ENCODE measurements around the gene ODAM. TPM values are rescaled to one million over a fixed set of nuclear protein-coding genes. Genes with fewer than 3 reads are reported as not detected.
"Not testable (repeated sequence)": the region's sequence is repeated elsewhere in the genome, so short reads cannot be mapped to it uniquely, and the experiment has no call there.

The ODAM gene, protein sequence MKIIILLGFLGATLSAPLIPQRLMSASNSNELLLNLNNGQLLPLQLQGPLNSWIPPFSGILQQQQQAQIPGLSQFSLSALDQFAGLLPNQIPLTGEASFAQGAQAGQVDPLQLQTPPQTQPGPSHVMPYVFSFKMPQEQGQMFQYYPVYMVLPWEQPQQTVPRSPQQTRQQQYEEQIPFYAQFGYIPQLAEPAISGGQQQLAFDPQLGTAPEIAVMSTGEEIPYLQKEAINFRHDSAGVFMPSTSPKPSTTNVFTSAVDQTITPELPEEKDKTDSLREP
- not detected for total RNA-seq
- long read RNA-seq, partial matches to known transcripts: 0 of 1 reads
- long read RNA-seq, other reads (novel, unspliced or antisense): 1 of 1 reads

DNA sequence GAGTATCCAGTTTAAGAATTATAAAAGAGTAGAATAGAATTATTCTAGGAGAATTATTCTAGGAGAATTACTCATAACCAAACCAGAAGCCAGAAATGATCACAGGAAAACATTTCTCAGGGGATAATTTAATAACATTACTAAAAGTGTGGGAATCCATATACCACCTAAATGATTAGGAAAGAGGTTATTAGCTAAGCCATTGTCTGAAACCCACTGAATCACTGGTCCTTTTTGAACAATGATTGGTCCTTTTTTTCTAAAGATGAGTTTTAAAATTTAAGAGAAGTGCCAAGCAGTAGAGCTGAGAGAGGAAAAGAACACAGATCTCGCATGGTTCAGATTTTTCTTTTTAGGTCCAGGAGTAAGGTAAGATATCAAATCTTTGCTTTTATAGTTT, at the start of gene ODAM:
Gene ODAM, plus strand, starts transcription at position 301 of the 400 bp plus-strand sequence. CDS start 819 bp downstream, outside the sequence.
- DNase-seq (no peak), ATAC-seq (no peak)
- intact Hi-C loops (cut with DNase I, micrococcal nuclease): no loop called here

DNA sequence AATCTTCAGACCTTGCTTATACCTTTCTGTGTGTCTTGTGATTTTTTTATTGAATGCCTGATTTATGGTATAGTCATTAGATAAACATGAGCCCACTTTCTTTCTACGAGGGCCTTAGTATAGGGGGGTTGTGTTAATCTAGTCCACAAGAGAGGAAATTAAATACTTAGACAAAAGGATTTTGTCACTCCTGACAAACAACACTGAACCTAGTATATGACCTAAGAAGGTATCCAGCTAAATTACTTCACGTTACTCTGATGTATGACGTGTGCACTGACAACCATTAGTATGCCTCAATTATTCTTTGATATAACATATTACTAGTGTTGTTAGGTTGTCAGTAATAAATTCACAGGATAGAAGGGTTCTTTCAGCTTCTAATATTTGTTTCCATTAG, 44.3 kb upstream of the ODAM start:
- intact Hi-C loops (cut with DNase I, micrococcal nuclease): no loop called here
- ATAC-seq (no peak), DNase-seq (no peak)

DNA sequence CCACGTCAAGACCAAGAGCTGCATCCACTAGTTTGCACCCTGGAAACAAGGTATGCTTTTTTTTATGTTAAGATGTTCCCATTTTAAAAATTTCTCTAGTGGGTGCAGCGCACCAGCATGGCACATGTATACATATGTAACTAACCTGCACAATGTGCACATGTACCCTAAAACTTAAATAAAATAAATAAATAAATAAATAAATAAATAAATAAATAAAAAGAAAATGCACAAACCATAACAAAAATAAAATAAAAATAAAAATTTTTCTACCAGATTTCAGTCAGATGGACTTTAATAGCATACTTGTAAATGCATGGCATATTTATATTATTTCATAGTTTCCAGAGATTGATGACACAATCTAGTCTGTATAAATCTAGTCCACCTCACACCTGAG, 43.4 kb upstream of the ODAM start:
- intact Hi-C loops (cut with DNase I, micrococcal nuclease): no loop called here
- DNase-seq (no peak), ATAC-seq (no peak)

DNA sequence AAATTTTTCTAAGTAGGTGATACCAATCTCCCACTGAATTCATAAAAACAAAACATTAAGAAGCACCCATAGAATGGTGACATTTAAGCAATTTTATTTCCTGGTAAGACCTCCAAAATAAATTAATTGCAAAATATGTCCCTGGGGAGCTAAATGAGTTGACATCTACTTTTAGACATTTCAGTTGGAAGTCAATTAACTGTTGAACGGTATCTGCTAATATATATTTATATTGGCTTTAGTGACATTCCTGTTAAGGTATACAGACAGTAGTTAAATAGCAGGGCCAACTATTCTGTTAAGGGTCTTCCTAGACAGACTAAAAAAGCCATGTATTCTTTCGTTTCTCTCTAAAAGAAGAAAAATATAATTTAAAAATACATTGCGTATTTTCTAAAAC, 41.6 kb upstream of the ODAM start, which contains the start of gene PRR27:
Gene PRR27, plus strand, starts transcription at position 301 of the 400 bp plus-strand sequence. CDS start 139 bp downstream, outside the sequence.
- ATAC-seq: no peak
- intact Hi-C loops (cut with DNase I, micrococcal nuclease): no loop called here
- DNase-seq: no peak

DNA sequence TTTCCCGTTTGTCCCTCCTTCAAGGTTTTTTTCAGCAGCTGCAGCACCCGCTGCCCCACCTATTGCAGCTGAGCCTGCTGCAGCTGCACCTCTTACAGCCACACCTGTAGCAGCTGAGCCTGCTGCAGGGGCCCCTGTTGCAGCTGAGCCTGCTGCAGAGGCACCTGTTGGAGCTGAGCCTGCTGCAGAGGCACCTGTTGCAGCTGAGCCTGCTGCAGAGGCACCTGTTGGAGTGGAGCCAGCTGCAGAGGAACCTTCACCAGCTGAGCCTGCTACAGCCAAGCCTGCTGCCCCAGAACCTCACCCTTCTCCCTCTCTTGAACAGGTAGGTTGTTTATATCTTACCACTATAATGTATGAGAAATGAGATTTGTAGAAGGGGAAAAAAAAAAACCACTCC, 36.9 kb upstream of the ODAM start:
- intact Hi-C loops (cut with DNase I, micrococcal nuclease): no loop called here

DNA sequence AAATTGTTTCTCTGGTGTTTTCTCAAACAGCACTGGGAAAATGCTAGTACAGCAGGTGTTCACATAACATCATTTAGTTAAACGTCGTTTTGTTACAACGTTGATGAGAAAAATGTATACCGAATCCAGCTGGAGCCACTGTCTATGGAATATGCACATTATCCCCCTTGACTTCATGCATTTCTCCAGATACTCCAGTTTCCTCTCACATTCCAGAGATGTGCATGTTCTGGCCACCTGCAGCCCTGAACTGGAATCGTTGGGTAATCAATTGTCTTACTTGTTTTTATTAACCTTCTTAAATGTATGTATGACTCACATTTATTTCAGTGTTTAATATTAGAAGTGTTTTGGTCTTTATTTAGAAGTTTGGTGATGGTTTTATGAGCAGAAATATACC, 18.4 kb upstream of the ODAM start:
- intact Hi-C loops (cut with DNase I, micrococcal nuclease): no loop called here
- ATAC-seq: no peak
- no peak for DNase-seq

More for the DNA sequence above, 36.9 kb upstream of the ODAM start:
- peak in 1 of 2 donors; percentile 6 for DNase-seq
- no peak for ATAC-seq

DNA sequence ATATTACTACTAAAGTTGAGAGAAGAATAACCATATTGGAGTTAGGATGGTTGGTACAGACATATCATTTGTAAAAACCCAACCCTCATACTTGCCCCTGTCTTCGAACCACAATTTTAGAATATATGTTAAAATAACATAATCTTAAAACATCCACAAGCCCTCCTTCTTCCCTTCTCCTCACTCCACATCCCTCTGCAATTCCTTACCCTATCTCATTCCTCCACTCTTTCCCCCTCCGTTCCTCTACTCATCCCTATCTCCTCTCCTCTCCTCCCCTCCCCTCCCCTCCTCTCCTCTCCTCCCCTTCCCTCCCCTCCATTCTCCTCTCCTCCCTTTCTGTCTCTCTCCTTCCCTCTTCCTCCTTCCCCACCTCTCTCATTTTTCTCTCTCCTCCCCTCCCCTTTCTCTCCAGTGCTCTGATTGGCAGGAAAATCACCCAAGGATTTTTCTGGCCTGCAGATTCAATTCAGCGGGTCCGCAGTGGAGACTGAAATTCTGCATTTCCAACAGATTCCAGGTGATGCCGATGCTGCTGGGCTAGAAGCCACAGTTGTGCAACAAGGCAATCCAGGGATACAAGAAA, 17.4 kb upstream of the ODAM start:
- intact Hi-C loops (cut with DNase I, micrococcal nuclease): no loop called here
- no peak for DNase-seq
- no peak for ATAC-seq

DNA sequence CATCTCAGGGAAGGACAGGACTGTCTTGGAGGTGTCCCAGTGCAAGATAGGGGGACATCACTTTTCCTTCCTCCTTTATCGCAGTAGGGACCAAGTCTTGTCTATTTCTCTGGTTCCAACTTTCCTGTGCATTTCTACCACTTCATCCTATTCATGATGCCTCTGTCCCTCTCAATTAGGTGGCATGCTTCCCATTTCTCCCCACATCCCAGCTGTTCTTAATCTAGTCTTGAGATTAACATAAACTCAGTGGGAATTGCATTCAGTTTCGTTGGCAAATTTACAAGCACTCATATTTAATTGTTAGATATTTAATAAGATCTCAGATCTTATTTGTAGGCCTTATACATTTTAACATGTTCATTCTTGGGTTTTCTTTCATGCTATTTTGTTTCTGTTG, 15.7 kb upstream of the ODAM start:
- DNase-seq (no peak), ATAC-seq (no peak)
- intact Hi-C loops (cut with DNase I, micrococcal nuclease): no loop called here

DNA sequence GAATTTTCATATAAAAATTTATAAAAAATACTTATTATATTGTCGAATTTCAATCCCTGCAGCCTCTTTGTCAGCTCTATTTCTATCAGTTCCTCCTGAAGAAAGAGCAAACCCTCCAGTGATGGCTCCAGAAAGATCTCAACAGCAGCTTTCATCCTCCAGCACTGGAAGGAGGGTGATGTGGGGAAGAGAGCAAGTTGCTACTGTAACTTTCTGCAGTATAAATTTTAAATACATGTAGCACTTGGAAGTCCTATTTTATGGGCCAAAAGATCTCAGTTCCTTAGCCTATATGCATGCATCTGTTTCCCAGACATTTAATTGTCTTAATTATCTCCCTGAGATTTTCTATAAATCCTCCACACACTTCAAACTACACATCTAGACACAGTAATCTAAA, 13.7 kb upstream of the ODAM start:
- intact Hi-C loops (cut with DNase I, micrococcal nuclease): no loop called here
- ATAC-seq (no peak), DNase-seq (no peak)

DNA sequence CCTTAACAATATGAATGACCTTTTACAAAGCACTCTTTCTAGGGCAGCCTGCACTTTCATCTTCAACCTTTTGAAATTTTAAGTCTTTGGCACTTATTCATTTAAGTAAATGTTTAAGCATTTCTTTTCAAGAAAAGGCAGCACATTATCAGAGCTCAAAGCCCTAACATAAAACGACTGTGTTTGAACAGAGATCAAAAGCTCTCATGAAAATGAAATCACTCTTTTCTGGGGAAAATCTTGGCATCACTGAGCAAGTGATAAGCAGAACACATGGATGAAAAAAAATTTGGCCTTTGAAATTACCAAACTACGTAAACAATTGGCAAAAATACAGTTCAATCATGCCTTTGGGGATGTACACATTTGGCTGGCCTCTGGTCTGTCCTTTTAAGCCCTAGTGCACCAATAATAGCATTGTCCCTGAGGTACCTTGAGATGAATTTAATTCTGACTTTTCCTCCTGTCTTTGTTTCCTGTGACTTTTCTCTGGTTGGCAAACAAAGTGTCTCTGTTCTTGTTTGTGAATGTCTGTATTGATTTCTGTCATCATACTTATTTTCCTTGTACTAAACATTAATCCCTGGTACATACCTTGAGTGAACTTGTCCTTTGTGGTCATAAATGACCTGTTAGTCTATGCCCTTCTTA, 12.9 kb upstream of the ODAM start:
- DNase-seq (no peak), ATAC-seq (no peak)
- intact Hi-C loops (cut with DNase I, micrococcal nuclease): no loop called here

DNA sequence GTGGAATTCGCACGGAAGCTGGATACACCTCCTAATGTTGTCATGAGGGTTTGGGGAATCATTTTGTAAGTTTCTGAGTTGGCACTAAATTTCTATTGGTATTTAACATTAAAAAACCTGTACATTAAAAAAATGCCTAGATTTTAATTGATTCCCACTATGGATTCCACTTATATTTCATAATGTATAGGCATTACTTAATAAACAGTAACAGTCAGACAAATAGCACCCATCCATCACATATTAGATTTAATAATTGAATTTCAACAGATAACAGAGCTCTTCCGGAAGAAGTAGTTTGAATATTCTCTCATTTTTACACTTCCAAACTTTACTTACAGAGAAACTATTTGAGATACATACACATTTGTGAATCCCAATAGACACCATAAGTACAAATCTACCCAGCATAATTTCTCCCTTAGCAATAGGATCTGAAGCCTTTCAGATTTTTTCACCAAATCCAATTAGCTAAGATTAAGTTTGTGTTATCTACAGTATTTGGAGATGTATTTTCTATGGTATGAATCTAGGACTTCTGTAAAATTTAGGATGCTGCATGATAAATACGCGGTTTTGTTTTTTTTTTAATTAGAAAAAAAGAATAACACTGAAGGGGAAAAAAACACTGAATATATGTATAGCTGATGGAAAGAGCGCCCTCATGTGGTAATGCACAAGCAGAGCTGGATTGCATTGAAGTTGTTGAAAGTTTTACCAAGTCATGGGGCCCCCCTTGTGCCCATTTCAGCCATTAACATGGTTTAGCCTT, 12.2 kb upstream of the ODAM start:
- intact Hi-C loops (cut with DNase I, micrococcal nuclease): no loop called here
- DNase-seq (peak; percentile 12 to 18), ATAC-seq (peak; percentile 56)

DNA sequence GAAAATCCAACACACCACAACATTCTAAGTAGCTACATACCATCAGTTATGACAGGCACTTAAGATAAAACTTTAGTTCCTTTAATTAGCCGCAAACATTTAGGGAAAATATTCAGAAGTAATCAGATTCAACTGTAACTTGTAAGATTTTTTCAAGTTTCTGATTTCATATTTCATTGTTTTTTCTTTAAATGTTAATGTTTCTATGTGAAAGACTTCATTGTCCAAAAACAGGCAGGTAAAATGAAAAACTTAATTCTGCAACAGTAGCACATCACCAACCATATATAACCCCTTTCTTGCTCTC, 11.6 kb upstream of the ODAM start:
- intact Hi-C loops (cut with DNase I, micrococcal nuclease): no loop called here
- ATAC-seq (no peak), DNase-seq (no peak)

DNA sequence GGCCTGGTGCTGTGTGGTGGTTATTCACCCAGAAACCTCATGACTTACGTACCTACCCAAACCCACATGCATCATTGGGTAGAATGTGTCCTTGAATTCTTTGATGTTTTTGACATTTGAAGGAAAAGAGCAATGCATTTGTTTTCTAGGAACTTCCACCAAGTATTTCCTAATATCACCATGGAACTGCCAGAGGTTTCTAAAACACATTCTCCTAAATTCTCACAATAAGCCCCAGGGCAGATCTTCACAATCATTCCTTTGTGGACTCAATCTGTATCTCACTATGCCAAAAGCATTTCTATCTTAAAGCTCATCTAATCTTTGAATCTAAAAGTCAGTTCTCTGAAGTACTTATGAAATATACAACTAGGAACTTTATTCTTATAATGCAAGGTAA, 8.3 kb upstream of the ODAM start:
- intact Hi-C loops (cut with DNase I, micrococcal nuclease): no loop called here
- DNase-seq (no peak), ATAC-seq (no peak)

DNA sequence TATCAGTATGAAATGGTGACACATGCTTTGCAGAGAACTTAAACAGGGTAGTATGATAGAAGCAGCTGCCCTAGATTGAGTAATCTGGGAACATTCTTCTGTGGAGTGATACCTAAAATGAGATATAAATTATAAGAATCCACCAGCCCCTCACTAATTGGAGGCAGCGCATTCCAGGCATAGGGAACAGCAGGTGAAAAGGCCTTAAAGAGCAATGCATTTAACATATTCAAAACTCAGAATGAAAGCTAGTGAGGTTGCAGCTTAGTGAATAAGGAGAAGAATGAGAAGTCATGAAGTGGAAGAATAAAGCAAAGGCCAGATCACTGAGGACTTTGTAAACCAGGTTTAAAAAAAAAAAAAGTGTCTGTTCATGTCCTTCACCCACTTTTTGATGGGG, 4.9 kb upstream of the ODAM start:
- ATAC-seq: no peak
- DNase-seq: no peak
- intact Hi-C loops (cut with DNase I, micrococcal nuclease): no loop called here

DNA sequence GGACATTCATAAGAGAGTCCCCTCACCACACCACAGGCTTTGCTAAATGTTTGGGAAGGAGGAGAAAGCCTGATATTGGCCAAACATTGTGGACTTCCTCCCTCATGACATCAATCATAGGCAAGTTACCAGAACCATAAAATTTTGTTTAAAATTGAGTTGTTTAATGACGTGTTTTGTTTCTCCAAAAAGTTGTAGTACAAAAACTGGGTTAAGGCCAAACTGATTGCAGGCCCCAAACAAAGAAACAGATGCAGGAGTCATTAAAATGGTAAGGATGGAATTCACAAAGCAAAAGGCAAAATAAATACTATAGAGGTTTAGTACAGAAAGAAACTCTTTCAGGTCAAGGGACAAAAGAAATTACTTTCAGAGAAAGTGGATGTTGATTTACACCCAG, 3.9 kb upstream of the ODAM start:
- intact Hi-C loops (cut with DNase I, micrococcal nuclease): no loop called here
- ATAC-seq (no peak), DNase-seq (no peak)

DNA sequence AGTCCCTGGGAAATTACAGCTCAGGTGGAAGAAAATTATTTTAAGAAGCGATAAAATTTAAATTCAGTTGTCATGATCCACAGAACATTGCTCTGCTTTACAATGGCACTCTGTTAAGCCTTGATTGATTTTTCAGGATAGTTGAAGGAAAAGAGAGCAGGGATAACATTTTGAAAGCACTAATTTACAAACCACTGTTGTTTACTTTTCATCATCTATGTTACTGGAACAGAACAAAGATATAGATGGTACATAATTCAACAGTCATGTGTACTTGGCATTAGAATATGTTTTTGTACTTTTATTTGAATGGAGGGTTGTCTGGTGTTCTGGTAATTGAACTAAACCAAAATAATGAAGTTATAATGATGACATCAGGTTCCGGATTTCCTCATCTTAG, 2.6 kb upstream of the ODAM start:
- intact Hi-C loops (cut with DNase I, micrococcal nuclease): no loop called here
- no peak for ATAC-seq
- no peak for DNase-seq

DNA sequence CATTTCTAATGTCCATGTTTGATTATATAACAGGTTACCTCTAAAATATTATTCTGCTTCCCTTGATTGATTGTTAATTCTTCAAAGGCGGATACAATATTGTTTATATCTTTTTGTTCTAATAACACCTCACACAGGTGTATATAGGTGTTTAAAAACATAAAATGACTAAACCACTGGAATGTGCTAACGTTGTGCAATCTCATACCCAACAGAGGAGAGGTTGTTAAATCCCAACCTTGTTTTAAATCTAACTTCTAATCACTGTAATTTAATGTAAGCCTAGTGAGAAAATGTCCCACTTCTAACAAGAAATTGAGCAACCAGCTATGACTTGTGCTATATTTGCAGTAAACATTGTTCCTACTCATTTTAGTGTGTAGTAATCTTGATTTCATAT, 1.3 kb downstream of the ODAM start:
- no peak for DNase-seq
- ATAC-seq: no peak
- intact Hi-C loops (cut with DNase I, micrococcal nuclease): no loop called here

DNA sequence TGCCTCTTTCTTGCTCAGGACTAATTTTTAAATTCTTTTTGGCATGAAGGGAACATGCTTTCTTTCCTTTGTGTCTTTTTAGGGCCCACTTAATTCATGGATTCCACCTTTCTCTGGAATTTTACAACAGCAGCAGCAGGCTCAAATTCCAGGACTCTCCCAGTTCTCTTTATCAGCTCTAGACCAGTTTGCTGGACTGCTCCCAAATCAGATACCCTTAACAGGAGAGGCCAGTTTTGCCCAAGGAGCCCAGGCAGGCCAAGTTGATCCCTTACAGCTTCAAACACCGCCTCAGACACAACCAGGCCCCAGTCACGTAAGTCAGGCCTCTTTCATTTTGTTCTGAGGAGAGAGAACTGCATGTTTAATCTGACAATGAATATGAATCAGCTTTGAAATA, 2.3 kb downstream of the ODAM start:
- peak; percentile 11 to 27 for DNase-seq
- intact Hi-C loops (cut with DNase I, micrococcal nuclease): no loop called here
- ATAC-seq: peak; percentile 77

DNA sequence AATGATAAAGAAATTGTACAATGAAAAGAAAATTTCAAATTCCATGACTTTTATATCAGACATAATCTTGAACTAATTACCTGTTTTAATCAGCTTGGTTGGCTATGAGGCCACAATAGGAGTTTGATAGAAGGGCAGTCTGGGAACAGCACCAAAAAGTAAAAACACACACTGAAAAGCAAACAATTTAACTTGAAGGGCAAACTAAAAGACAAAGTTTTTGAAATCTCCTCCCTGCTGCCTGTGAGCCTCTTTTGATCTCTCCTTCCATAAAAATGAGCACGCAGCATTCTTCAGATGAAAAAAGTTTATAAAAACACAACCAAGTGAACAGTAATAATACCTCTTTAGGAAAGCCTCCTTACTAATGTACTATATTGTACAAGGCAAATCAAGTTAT, 8.1 kb downstream of the ODAM start:
- ATAC-seq: no peak
- DNase-seq: no peak
- intact Hi-C loops (cut with DNase I, micrococcal nuclease): no loop called here

DNA sequence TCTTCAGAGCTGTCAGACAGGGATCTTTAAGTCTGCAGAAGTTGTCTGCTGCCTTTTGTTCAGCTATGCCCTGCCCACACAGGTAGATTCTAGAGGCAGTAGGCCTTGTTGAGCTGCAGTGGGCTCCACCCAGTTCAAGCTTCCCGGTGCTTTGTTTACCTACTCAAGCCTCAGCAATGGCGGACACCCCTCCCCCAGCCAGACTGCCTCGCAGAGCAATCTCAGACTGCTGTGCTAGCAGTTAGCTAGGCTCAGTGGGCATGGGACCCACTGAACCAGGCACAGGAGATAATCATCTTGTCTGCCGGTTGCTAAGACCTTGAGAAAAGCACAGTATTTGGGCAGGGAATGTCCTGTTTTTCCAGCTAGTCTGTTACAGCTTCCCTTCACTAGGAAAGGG, 17.2 kb downstream of the ODAM start:
- DNase-seq; ATAC-seq; intact Hi-C loops (cut with DNase I, micrococcal nuclease): not testable (repeated sequence)

All from left colon (tissue), 2 donors.